Measurements from ENCODE around the gene VLDLR.

Gene VLDLR

DNA sequence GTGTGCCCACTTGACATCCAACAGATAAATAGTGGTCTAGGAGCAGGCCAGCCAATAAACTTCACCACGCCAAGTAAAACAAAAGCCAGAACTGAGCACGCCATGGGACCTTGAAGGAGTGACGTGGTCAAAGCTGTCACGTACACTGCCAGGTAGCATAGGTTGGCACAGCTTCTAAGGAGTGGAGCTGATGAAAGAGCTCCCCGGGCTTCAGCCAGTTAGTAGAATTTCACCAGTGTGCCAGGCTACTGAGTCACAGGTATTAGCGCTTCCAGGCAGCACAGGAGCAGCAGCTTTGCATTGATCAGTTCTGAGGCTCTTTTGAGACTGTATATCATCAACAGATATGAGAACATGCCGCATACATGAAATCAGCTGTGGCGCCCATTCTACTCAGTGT is 19.4 kb downstream of the VLDLR start:
- H2BK120ac ChIP-seq (ENCODE audit: insufficient read depth, low read length, poor library complexity), result no peak overlapping the region

DNA sequence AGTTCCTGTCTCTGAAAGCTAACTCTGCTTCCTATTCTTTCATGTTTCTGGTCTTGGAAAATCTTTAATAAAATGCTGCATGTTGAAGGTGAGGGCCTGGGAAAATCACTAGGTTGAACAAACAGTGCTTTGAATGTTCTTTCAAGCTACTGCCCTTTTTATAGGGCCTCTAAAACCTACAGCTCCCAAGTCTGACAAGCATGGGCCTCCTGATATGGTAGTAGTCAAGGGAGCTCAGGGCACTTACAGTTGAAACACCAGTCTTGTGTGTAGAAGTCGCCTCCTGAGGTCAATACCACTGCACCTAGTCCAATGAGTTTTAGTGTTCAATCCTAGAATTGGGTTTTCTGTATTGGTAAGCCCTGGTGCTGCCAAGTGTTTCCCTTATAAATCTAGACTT is 20.5 kb downstream of the VLDLR start:
- Histone ChIP-seq H3K9me3 (ENCODE audit: insufficient read depth, low read depth, low read length) (peaks cover 3% of the 10 kb centered on the region), H4K8ac (ENCODE audit: low read depth, low read length) (no peak overlapping the region), H3K18ac (ENCODE audit: low read length) (no peak overlapping the region), H2AK5ac (ENCODE audit: low read length) (no peak overlapping the region), H3K36me3 (ENCODE audit: control insufficient read depth in 1 of 2, insufficient read depth in 2 of 2, low read length in 2 of 2) (peaks cover 14 to 40% of the 10 kb centered on the region in 2 experiments), H3K9ac (ENCODE audit: low read length) (no peak overlapping the region), H3K4me1 (ENCODE audit: control insufficient read depth in 1 of 2, insufficient read depth in 2 of 2, low read length in 2 of 2) (no peaks in the 10 kb centered on the region), H3K27ac (ENCODE audit: low read depth, low read length) (no peak overlapping the region), H3K4ac (ENCODE audit: low read depth, low read length) (no peak overlapping the region), H3K27me3 (ENCODE audit: insufficient read depth, low read length) (no peaks in the 10 kb centered on the region), H3K4me3 (ENCODE audit: low read depth, low read length) (no peak overlapping the region), H2AFZ (ENCODE audit: insufficient read depth, low read length, poor library complexity) (no peak overlapping the region), H4K12ac (ENCODE audit: low read depth, low read length) (no peak overlapping the region), H3K79me2 (ENCODE audit: control insufficient read depth, insufficient read depth, low read length, poor library complexity) (no peaks in the 10 kb centered on the region), H2BK12ac (ENCODE audit: low read length) (no peak overlapping the region), H3K79me1 (ENCODE audit: low read length) (no peaks in the 10 kb centered on the region), H3K4me2 (ENCODE audit: low read length) (no peak overlapping the region), H4K91ac (ENCODE audit: low read depth, low read length) (no peak overlapping the region), H3K14ac (ENCODE audit: low read length) (no peak overlapping the region), H3K23ac (ENCODE audit: low read length) (no peak overlapping the region), H2BK5ac (ENCODE audit: low read depth, low read length, poor library complexity) (no peak overlapping the region), H2BK120ac (ENCODE audit: insufficient read depth, low read length, poor library complexity) (no peak overlapping the region)
- no peak for DNase-seq
- WGBS (ENCODE audit: extremely low coverage, insufficient coverage, insufficient read length), result no CpG with 5 or more reads among the region's 1 CpG

More for the DNA sequence above, 19.4 kb downstream of the VLDLR start:
- no peak overlapping the region for H3K23ac ChIP-seq (ENCODE audit: low read length)
- H3K27me3 ChIP-seq (ENCODE audit: insufficient read depth, low read length), result no peaks in the 10 kb centered on the region
- H3K4ac ChIP-seq (ENCODE audit: low read depth, low read length), result no peak overlapping the region
- H3K4me1 ChIP-seq (ENCODE audit: control insufficient read depth in 1 of 2, insufficient read depth in 2 of 2, low read length in 2 of 2), result no peaks in the 10 kb centered on the region
- no peak overlapping the region for H2BK12ac ChIP-seq (ENCODE audit: low read length)
- H3K27ac ChIP-seq (ENCODE audit: low read depth, low read length), result no peak overlapping the region
- no CpG with 5 or more reads among the region's 8 CpGs for WGBS (ENCODE audit: extremely low coverage, insufficient coverage, insufficient read length)
- no peak overlapping the region for H2AFZ ChIP-seq (ENCODE audit: insufficient read depth, low read length, poor library complexity)
- H2AK5ac ChIP-seq (ENCODE audit: low read length), result no peak overlapping the region
- peaks cover 12 to 33% of the 10 kb centered on the region in 2 experiments for H3K36me3 ChIP-seq (ENCODE audit: control insufficient read depth in 1 of 2, insufficient read depth in 2 of 2, low read length in 2 of 2)
- H3K4me2 ChIP-seq (ENCODE audit: low read length), result no peak overlapping the region
- no peak overlapping the region for H3K9ac ChIP-seq (ENCODE audit: low read length)
- no peak overlapping the region for H3K14ac ChIP-seq (ENCODE audit: low read length)
- no peak overlapping the region for H4K8ac ChIP-seq (ENCODE audit: low read depth, low read length)
- H4K91ac ChIP-seq (ENCODE audit: low read depth, low read length), result no peak overlapping the region
- no peaks in the 10 kb centered on the region for H3K79me1 ChIP-seq (ENCODE audit: low read length)
- no peak overlapping the region for H3K18ac ChIP-seq (ENCODE audit: low read length)
- H3K9me3 ChIP-seq (ENCODE audit: insufficient read depth, low read depth, low read length), result peaks cover 3% of the 10 kb centered on the region
- no peak overlapping the region for H3K4me3 ChIP-seq (ENCODE audit: low read depth, low read length)
- DNase-seq, result no peak
- H3K79me2 ChIP-seq (ENCODE audit: control insufficient read depth, insufficient read depth, low read length, poor library complexity), result no peaks in the 10 kb centered on the region
- H4K12ac ChIP-seq (ENCODE audit: low read depth, low read length), result no peak overlapping the region
- H2BK5ac ChIP-seq (ENCODE audit: low read depth, low read length, poor library complexity), result no peak overlapping the region

- H2AFZ ChIP-seq (ENCODE audit: insufficient read depth, low read length, poor library complexity), result no peak overlapping the region
- peaks cover 3% of the 10 kb centered on the region for H3K9me3 ChIP-seq (ENCODE audit: insufficient read depth, low read depth, low read length)
- no peak overlapping the region for H3K27ac ChIP-seq (ENCODE audit: low read depth, low read length)
- no peak overlapping the region for H4K8ac ChIP-seq (ENCODE audit: low read depth, low read length)
- H3K9ac ChIP-seq (ENCODE audit: low read length), result no peak overlapping the region
- H3K4ac ChIP-seq (ENCODE audit: low read depth, low read length), result no peak overlapping the region
- H2BK12ac ChIP-seq (ENCODE audit: low read length), result no peak overlapping the region
- no peak overlapping the region for H2AK5ac ChIP-seq (ENCODE audit: low read length)
- H3K4me2 ChIP-seq (ENCODE audit: low read length), result no peak overlapping the region
- no peaks in the 10 kb centered on the region for H3K79me2 ChIP-seq (ENCODE audit: control insufficient read depth, insufficient read depth, low read length, poor library complexity)
- H3K23ac ChIP-seq (ENCODE audit: low read length), result peak overlapping the region; percentile 27
- H3K18ac ChIP-seq (ENCODE audit: low read length), result no peak overlapping the region
- no peak overlapping the region for H3K4me3 ChIP-seq (ENCODE audit: low read depth, low read length)
- WGBS (ENCODE audit: extremely low coverage, insufficient coverage, insufficient read length), result no CpG with 5 or more reads among the region's 4 CpGs
- no peak overlapping the region for H4K12ac ChIP-seq (ENCODE audit: low read depth, low read length)
- no peaks in the 10 kb centered on the region for H3K27me3 ChIP-seq (ENCODE audit: insufficient read depth, low read length)
- H3K4me1 ChIP-seq (ENCODE audit: control insufficient read depth in 1 of 2, insufficient read depth in 2 of 2, low read length in 2 of 2), result no peaks in the 10 kb centered on the region
- peaks cover 19 to 65% of the 10 kb centered on the region in 2 experiments for H3K36me3 ChIP-seq (ENCODE audit: control insufficient read depth in 1 of 2, insufficient read depth in 2 of 2, low read length in 2 of 2)
- no peak overlapping the region for H2BK5ac ChIP-seq (ENCODE audit: low read depth, low read length, poor library complexity)
- no peak overlapping the region for H3K14ac ChIP-seq (ENCODE audit: low read length)
- DNase-seq, result no peak
- no peak overlapping the region for H4K91ac ChIP-seq (ENCODE audit: low read depth, low read length)
- no peak overlapping the region for H2BK120ac ChIP-seq (ENCODE audit: insufficient read depth, low read length, poor library complexity)
- no peaks in the 10 kb centered on the region for H3K79me1 ChIP-seq (ENCODE audit: low read length)
Measured at GRCh38 chr9:2645569-2645968, 24.0 kb downstream of the VLDLR start.

GRCh38 chr9:2655411-2655901 is 33.9 kb downstream of the VLDLR start:
- H4K12ac ChIP-seq (ENCODE audit: low read depth, low read length), result no peak overlapping the region
- H3K79me1 ChIP-seq (ENCODE audit: low read length), result no peaks in the 10 kb centered on the region
- peak overlapping the region; percentile 30 for H3K27ac ChIP-seq (ENCODE audit: low read depth, low read length)
- no peaks in the 10 kb centered on the region for H3K79me2 ChIP-seq (ENCODE audit: control insufficient read depth, insufficient read depth, low read length, poor library complexity)
- no peak overlapping the region for H3K4me3 ChIP-seq (ENCODE audit: low read depth, low read length)
- no peak overlapping the region for H3K14ac ChIP-seq (ENCODE audit: low read length)
- H2AFZ ChIP-seq (ENCODE audit: insufficient read depth, low read length, poor library complexity), result no peak overlapping the region
- no peak overlapping the region for H4K91ac ChIP-seq (ENCODE audit: low read depth, low read length)
- no peaks in the 10 kb centered on the region for H3K9me3 ChIP-seq (ENCODE audit: insufficient read depth, low read depth, low read length)
- H3K23ac ChIP-seq (ENCODE audit: low read length), result no peak overlapping the region
- no peak overlapping the region for H4K8ac ChIP-seq (ENCODE audit: low read depth, low read length)
- no peaks in the 10 kb centered on the region for H3K27me3 ChIP-seq (ENCODE audit: insufficient read depth, low read length)
- no peak overlapping the region for H2BK120ac ChIP-seq (ENCODE audit: insufficient read depth, low read length, poor library complexity)
- DNase-seq, result peak in 1 of 2 donors; percentile 36
- no peak overlapping the region for H2AK5ac ChIP-seq (ENCODE audit: low read length)
- H3K4ac ChIP-seq (ENCODE audit: low read depth, low read length), result no peak overlapping the region
- no peak overlapping the region for H3K9ac ChIP-seq (ENCODE audit: low read length)
- no peak overlapping the region for H2BK12ac ChIP-seq (ENCODE audit: low read length)
- H3K4me1 ChIP-seq (ENCODE audit: control insufficient read depth in 1 of 2, insufficient read depth in 2 of 2, low read length in 2 of 2), result no peaks in the 10 kb centered on the region
- no peak overlapping the region for H3K4me2 ChIP-seq (ENCODE audit: low read length)
- no CpG with 5 or more reads among the region's 3 CpGs for WGBS (ENCODE audit: extremely low coverage, insufficient coverage, insufficient read length)
- no peak overlapping the region for H2BK5ac ChIP-seq (ENCODE audit: low read depth, low read length, poor library complexity)
- no peak overlapping the region for H3K18ac ChIP-seq (ENCODE audit: low read length)
- peaks cover 2 to 29% of the 10 kb centered on the region in 2 experiments for H3K36me3 ChIP-seq (ENCODE audit: control insufficient read depth in 1 of 2, insufficient read depth in 2 of 2, low read length in 2 of 2)

All from trophoblast cell (in vitro differentiated cells and primary cell).